ENCODE data around the gene ZFHX3.
"Not testable (repeated sequence)": the region's sequence is repeated elsewhere in the genome, so short reads cannot be mapped to it uniquely, and the experiment has no call there.

Gene ZFHX3

GRCh38 chr16:73047536-73048291 is at the start of gene ZFHX3:
Gene ZFHX3, minus strand, starts transcription at chr16:73048128. Its CDS starts 87,983 bp downstream, at chr16:72960145.
- DNase-seq (ENCODE audit: low read depth in 2 of 2) = no peak

DNA sequence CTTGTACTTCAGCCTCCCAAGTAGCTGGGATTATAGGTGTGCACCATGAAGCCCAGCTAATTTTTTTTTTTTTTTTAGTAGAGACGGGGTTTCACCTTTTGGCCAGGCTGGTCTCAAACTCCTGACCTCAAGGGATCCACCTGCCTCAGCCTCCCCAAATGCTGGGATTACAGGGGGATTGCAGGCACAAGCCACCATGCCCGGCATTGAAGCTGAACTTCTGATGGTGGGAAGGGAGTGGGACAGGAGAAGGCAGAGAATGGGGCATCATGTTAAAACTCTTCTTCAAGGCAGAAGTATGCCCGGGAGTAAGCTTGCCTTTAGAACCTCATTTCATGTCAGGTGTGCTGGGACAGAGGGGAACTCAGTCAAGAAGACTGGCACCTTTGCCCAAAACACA is 48.6 kb upstream of the ZFHX3 start:
- no peak for DNase-seq (ENCODE audit: low read depth in 2 of 2)

DNA sequence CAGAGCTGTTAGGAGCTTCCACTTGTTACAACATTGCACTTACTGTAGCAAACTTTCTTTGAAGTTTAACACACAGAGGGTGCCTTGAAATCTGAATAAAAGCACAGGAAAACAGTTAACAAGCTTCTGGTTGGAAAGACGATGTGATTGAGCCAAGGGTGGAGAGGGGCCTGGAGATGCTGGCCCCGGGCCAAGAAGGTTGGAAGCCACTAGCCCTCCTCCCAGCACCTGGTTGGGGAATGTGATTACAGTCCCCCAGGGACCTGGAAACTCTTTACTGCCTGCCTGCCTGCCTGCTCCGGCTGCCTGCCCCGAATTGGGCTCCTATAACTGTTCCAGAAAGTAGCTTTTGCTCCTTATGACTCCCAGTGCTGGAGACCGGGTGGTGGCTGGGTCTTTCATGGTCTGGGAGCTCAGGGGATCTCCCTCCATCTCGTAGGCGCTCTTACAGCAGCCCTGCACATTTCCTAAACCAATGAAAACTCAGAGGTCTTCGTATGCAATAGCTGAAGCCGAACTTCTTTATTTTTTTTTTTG is 48.0 kb upstream of the ZFHX3 start:
- DNase-seq (ENCODE audit: low read depth in 2 of 2) = no peak

DNA sequence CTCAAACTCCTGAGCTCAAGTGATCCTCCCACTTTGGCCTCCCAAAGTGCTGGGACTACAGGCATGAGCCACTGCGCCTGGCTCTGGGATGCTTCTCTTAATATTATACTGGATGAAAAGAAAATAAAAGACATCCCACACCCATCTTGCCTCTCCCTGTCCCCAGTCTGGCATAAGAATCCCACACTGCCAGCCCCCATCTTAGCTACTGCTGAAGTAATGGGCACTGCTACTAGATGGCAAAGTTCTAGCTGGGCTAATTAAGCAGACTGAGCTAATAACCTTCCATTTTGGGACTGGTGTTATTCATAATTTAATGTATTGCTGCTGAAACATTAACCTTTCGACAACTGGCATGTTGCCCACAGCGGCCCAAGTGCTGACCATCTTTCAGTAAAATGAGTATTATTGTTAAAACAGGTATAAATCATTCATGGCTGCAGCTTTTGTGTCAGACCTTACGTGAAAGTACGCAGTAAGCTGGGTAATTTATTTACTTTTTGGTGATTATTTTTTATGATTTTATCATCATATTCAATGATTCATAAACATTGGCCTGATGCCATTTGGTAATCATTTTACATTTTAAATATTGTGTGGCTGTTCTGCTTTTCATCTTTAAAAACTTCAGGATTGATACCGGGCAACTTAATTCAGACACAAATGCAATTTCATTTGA is 47.4 kb upstream of the ZFHX3 start:
- no peak for DNase-seq (ENCODE audit: low read depth in 2 of 2)

- DNase-seq (ENCODE audit: low read depth in 2 of 2) = no peak
Measured at GRCh38 chr16:73094371-73094770, 46.4 kb upstream of the ZFHX3 start.

GRCh38 chr16:73093146-73094144 is 45.5 kb upstream of the ZFHX3 start:
- DNase-seq (ENCODE audit: low read depth in 2 of 2) = no peak

- DNase-seq (ENCODE audit: low read depth in 2 of 2) = no peak
Measured at GRCh38 chr16:73092236-73092781, 44.4 kb upstream of the ZFHX3 start.

- DNase-seq (ENCODE audit: low read depth in 2 of 2) = no peak
Measured at GRCh38 chr16:73091174-73091573, 43.2 kb upstream of the ZFHX3 start.

- DNase-seq (ENCODE audit: low read depth in 2 of 2) = no peak
Measured at GRCh38 chr16:73089420-73089819, 41.5 kb upstream of the ZFHX3 start.

- no peak for DNase-seq (ENCODE audit: low read depth in 2 of 2)
Measured at GRCh38 chr16:73086108-73086507, 38.2 kb upstream of the ZFHX3 start.

DNA sequence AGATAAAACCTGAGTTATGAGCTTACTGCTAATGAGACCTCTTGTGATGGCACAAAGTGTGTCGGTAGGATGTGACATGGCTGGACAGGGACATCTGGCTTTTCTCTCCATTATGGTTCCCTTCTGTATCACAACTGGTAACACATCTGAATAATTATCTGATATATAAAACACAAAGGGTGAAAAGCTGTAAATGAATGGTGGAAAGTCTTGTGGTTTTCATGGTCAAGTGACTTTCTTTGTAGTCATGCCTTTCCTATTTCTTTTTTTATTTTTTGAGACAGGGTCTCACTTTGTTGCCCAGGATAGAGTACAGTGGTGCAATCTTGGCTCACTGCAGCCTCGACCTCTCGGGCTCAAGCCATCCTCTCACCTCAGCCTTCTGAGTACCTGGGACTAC is 35.3 kb upstream of the ZFHX3 start:
- no peak for DNase-seq (ENCODE audit: low read depth in 2 of 2)

- not testable (repeated sequence) for DNase-seq (ENCODE audit: low read depth in 2 of 2)
Measured at GRCh38 chr16:73082634-73083051, 34.7 kb upstream of the ZFHX3 start.

GRCh38 chr16:73080931-73081330 is 33.0 kb upstream of the ZFHX3 start:
- DNase-seq (ENCODE audit: low read depth in 2 of 2) = no peak

DNA sequence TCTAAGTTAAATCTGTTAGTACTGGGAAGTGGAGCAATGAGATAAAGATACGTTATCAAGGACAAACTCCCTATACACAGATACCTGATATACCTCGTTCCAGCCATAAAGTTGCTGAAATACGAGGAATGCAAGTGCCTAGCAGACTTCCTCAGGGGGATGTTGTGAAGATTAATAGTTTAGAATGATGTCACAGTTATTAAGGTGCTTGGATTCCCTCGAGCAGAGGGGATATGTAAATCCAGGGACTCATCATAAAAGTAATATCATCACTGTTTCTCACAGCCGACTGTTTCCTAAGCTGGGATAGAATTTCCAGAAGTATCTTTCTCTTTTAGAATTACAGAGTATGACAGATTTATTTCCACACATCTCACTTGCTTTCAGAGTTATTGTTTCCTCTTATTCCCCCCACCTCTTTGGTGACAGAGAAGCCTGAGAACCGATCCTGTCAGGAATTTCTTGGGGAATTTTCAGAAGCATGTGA is 28.4 kb upstream of the ZFHX3 start:
- DNase-seq (ENCODE audit: low read depth in 2 of 2) = no peak

DNA sequence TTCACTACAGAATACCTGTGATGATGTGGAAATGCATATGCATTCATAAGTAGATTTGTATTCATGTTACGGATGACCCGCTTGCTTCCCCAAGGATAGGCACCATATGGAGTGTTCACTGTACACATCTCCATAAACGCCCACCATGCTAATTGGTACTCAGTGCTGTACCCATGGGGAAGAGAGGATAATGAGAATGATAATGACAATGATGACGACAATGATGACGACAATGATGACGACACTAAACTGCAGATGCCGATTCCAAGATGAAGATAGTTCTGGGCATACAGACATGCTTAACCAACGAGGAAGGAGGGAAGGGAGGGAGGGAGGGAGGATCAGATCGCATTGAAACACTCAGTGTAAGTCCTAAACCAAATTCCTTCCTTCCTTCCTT is 26.5 kb upstream of the ZFHX3 start:
- DNase-seq (ENCODE audit: low read depth in 2 of 2) = no peak

GRCh38 chr16:73072051-73072450 is 24.1 kb upstream of the ZFHX3 start:
- DNase-seq (ENCODE audit: low read depth in 2 of 2) = not testable (repeated sequence)

GRCh38 chr16:73071131-73071940 is 23.4 kb upstream of the ZFHX3 start:
- DNase-seq (ENCODE audit: low read depth in 2 of 2) = no peak

DNA sequence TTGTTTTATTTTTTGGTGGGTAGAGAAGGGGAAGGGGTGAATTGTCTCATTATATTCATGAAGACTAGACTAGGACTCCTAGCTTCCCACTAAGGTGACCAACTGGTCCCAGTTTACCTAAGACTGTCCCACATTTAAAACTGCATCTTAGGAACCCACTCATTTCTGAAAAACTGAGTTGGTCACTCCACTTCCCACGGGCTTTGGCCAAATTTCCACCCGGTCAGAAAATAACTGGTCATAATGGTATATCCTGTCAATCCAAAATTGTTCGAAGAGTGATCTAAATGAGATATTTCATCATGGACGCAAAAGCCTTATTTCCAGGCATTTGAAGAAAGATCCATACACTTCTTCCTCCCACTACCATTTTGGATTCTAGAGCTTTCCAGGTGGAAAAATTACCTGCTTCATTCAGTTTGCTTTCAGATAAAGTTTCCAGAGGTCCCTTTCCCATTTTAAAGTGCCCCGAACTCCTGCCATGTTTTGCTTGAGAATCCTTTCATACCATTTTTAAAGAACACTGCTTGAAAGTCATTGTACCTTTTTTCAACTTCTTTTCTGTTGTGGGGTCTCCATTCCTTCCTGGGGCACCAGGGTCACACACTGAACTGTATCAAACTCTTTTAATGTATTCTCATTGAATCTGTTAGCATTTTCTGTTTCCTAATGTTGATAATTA is 21.8 kb upstream of the ZFHX3 start:
- no peak for DNase-seq (ENCODE audit: low read depth in 2 of 2)

- DNase-seq (ENCODE audit: low read depth in 2 of 2) = no peak
Measured at GRCh38 chr16:73068541-73069401, 20.8 kb upstream of the ZFHX3 start.

All from stimulated activated CD8-positive, alpha-beta memory T cell treated with anti-CD3 and anti-CD28 coated beads, Interleukin-7, amount 100 ng/mL, for 1 hour (primary cell).